OCI-M2 (cell line): ENCODE measurements around the gene GPR18.
"Not testable (repeated sequence)": the region's sequence is repeated elsewhere in the genome, so short reads cannot be mapped to it uniquely, and the experiment has no call there.

Source experiments
- DNase-seq: peaks from one replicate; lab custom pipeline; 2025; ENCODE audit not compliant: unreplicated experiment; lab: John Stamatoyannopoulos, UW

The GPR18 gene

DNA sequence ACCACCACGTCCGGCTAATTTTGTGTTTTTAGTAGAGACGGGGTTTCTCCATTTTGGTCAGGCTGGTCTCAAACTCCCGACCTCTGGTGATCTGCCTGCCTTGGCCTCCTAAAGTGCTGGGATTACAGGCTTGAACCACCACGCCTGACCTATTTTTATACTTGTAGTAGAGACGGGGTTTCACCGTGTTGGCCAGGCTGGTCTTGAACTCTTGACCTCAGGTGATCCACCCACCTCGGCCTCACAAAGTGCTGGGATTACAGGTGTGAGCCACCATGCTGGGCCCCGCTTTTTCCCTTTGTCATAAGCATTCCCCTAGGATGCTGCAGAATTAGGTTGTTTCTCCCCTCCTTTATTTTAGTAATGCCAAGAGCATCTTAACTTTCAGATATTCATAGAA, 47.6 kb downstream of the GPR18 start:
- DNase-seq = not testable (repeated sequence)

DNA sequence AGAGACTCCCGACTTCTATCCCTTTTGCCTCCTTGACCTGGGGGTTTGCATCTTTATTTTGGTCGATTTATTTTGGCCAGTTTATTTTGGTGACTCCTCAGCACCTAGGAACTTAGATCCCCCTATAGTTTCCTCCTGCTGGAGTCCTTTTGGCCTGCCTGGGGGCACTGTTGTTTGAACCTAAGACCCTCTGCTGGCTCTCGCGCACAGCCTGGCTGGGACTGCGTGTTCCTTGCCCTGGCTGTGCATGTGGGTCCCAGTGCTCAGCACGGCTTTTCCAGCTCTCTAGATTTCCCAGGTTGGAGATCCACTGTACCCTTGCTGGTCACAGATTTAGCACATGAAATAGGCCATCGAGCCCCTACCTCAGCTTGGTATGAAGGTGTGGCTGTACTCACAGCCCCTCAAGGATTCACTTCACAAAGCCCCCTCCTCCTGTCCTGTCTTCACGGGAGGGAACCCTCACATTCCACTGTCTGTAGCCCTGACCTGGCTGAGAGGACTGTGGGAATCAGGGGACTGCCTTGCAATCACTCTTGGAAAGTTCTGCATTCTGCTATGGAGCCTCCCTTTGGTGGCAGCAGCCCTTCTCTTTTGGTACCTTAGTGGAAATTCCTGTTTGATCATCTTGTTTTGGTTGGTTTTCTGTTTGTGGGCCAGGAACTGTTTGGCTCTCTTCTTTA, 49.2 kb downstream of the GPR18 start:
- DNase-seq = no peak

GRCh38 chr13:99208185-99208584, 50.0 kb downstream of the GPR18 start:
- DNase-seq = no peak

DNA sequence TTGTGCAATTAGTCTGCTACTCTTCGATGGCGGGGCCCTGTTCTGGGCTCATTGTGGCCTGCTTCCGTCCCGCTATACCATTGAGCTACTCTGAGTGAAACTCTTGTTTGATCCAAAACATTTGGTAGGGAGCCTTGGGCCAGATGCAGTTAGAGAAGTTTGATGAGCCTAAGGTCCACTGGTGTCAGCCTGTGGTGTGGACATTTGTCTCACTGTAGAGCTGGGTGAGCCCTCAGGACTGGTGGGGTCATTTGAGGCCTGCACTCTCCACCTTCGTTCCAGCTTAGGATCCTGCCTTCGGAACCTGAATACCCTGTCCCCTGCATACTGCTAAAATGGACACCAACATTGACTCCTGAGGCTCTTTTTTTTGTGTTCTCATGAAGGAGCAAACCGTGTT, 50.7 kb downstream of the GPR18 start:
- no peak for DNase-seq

- no peak for DNase-seq
These were observed 51.3 kb downstream of the GPR18 start for GRCh38 chr13:99206873-99207272.

- no peak for DNase-seq
These were observed 52.0 kb downstream of the GPR18 start for GRCh38 chr13:99206226-99206625.

DNA sequence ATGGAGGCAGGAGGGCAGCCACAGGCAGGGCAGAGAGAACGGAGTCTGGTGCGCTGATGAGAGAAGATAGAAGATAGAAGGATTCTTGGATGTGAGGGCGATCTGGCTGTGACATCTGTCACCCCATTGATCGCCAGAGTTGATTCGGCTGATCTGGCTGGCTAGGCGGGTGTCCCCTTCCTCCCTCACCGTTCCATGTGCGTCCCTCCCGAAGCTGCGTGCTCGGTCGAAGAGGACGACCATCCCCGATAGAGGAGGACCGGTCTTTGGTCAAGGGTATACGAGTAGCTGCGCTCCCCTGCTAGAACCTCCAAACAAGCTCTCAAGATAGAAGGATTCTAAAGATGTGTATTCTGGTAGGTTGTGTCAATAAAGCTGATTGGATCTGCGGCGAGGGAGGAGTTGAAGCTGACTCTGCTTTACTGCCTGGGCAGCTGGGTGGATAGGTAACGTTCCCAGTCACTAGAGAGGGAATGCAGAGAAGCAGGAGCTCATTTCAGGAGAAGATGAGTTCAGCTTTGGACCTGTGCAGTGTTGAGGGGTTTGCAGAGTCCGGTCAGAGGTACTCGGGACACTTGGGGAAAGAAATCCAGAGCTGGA, 52.5 kb downstream of the GPR18 start:
- no peak for DNase-seq
